ENCODE results near the gene PRR33. TPM values are rescaled to one million over a fixed set of nuclear protein-coding genes. Genes with fewer than 3 reads are reported as not detected.

The PRR33 gene
- polyA plus RNA-seq, 1 experiment: not detected

DNA sequence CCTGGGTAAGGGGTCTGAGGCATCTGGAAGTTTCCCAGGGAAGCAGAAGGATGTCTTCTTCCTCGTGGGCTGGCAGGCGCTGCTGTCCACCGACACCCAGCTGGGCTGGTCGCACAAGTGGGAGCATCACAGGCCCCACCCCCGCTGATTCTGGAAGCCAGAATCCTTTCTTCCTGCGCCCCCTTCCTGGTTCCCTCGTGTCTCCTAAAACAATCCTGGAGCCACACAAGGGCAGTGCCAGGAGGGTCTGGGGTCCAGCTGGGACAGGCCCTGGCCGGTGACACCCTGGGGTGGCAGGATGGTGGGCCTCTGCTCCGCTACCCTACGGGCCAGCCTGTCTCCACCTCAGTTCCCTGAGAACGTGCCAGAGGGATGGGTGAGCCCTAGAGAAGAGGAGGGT lies 34.6 kb downstream of the PRR33 start:
- CTCF ChIA-PET: interaction anchor here (1.6 to 2.2 kb wide), 3 partner anchors 26 to 293 kb away, joined by 8 to 9 read pairs (median 8); no protein-coding TSS in a partner anchor
- POLR2A ChIA-PET: no interaction called here
- DNase-seq (ENCODE audit: low read depth): no peak
- Histone ChIP-seq H3K27me3 (ENCODE audit: control insufficient read depth, insufficient read depth, low read length) (peaks cover 2% of the 10 kb centered on the region), H3K4me3 (ENCODE audit: low read depth, low read length) (no peak overlapping the region), H3K36me3 (ENCODE audit: control insufficient read depth, insufficient read depth, low read length) (no peaks in the 10 kb centered on the region)
- no peak for TF ChIP-seq CTCF (IDR thresholded peaks at IDR 0.05; ENCODE audit: insufficient read depth, low read depth, low read length)

- CTCF ChIA-PET: interaction anchor here (0.9 to 2.2 kb wide), 7 partner anchors 23 to 296 kb away, joined by 3 to 9 read pairs (median 6); no protein-coding TSS in a partner anchor
- no peak for DNase-seq (ENCODE audit: low read depth)
- no peak for TF ChIP-seq CTCF (IDR thresholded peaks at IDR 0.05; ENCODE audit: insufficient read depth, low read depth, low read length)
- Histone ChIP-seq H3K4me3 (ENCODE audit: low read depth, low read length) (no peak overlapping the region), H3K27me3 (ENCODE audit: control insufficient read depth, insufficient read depth, low read length) (peaks cover 2% of the 10 kb centered on the region; the same call in 1 of the 2 replicates), H3K36me3 (ENCODE audit: control insufficient read depth, insufficient read depth, low read length) (no peaks in the 10 kb centered on the region)
- POLR2A ChIA-PET: no interaction called here
These were observed 35.2 kb downstream of the PRR33 start for GRCh38 chr11:1856306-1857005.

DNA sequence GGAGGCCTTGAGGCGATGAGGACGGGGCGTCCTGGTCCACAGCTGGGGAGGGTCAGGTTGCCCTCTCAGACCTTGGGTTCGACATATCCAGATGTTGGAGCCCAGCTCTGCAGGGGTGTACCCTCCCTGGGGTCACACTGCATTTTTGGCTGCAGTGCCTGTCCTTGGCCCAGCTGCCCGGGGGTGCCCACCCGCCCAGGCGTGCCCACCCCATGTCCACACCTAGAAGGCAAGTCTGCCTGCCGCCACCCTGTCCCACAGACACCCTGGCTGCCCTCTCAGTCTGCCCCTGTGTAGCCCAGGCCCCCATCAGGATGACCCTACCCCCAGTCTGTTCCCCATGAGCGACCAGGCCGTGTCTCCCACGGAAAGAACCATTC lies 35.8 kb downstream of the PRR33 start:
- Histone ChIP-seq H3K27me3 (ENCODE audit: control insufficient read depth, insufficient read depth, low read length) (peaks cover 2% of the 10 kb centered on the region; the same call in 1 of the 2 replicates), H3K36me3 (ENCODE audit: control insufficient read depth, insufficient read depth, low read length) (no peaks in the 10 kb centered on the region), H3K4me3 (ENCODE audit: low read depth, low read length) (no peak overlapping the region)
- ChIA-PET POLR2A (no interaction called here), CTCF (interaction anchor here (0.9 to 2.2 kb wide), 6 partner anchors 23 to 297 kb away, joined by 3 to 8 read pairs (median 4); no protein-coding TSS in a partner anchor)
- no peak for DNase-seq (ENCODE audit: low read depth)
- no peak for TF ChIP-seq CTCF (IDR thresholded peaks at IDR 0.05; ENCODE audit: insufficient read depth, low read depth, low read length)

GRCh38 chr11:1854949-1855885 lies 36.5 kb downstream of the PRR33 start:
- Histone ChIP-seq H3K4me3 (ENCODE audit: low read depth, low read length) (no peak overlapping the region), H3K36me3 (ENCODE audit: control insufficient read depth, insufficient read depth, low read length) (no peaks in the 10 kb centered on the region), H3K27me3 (ENCODE audit: control insufficient read depth, insufficient read depth, low read length) (peaks cover 2% of the 10 kb centered on the region; the same call in 1 of the 2 replicates)
- no peak for TF ChIP-seq CTCF (IDR thresholded peaks at IDR 0.05; ENCODE audit: insufficient read depth, low read depth, low read length)
- ChIA-PET POLR2A (no interaction called here), CTCF (interaction anchor here (1.0 to 2.2 kb wide), 6 partner anchors 21 to 295 kb away, joined by 3 to 8 read pairs (median 5); no protein-coding TSS in a partner anchor)
- no peak for DNase-seq (ENCODE audit: low read depth)
